Neural cell (in vitro differentiated cells): ENCODE data around the gene COL5A1.

Experiments
- POLR2AphosphoS5 ChIP-seq: IDR thresholded peaks from 2 replicates; pipeline ENCODE4 v1.6.1; 2012
- TAF1 ChIP-seq: IDR thresholded peaks from 2 replicates; pipeline ENCODE4 v1.6.1; 2012; ENCODE audit warnings: low read depth
- TF ChIP-seq, protein P1 (sequence below): fragments of 450-650 bp; IDR thresholded peaks from 2 replicates; pipeline ENCODE4 v1.5.1; 2014; ENCODE audit warnings: antibody characterized with exemption, mild to moderate bottlenecking, moderate library complexity; ENCODE audit not compliant: poor library complexity, severe bottlenecking

DNA sequence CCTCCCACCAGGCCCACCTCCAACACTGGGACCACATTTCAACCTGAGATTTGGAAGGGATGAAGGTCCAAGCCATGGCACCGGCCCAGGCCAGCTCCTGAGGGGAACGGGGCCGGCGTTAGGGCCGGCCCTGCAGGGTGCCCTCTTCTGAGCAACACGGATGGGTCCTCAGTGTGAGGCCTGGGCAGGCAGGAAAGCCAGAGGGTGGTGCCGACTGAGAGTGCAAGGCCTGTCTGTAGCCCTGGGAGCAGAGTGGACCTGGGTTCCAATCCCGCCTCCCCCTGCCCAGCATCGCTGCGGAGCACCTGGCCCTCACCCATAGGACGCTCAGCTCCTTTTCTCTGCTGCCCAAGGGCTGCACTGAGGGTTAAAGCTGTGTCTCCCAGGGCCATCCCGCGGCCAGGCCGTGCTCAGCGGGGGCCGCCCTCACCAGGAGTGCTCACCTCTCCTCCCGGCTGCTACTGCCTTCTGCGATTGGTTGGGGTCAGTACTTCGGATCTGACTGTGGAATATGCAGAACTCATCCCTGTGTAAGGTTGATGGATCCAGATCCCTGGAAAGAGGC lies 194.9 kb downstream of the COL5A1 start:
- TF ChIP-seq, protein P1, sequence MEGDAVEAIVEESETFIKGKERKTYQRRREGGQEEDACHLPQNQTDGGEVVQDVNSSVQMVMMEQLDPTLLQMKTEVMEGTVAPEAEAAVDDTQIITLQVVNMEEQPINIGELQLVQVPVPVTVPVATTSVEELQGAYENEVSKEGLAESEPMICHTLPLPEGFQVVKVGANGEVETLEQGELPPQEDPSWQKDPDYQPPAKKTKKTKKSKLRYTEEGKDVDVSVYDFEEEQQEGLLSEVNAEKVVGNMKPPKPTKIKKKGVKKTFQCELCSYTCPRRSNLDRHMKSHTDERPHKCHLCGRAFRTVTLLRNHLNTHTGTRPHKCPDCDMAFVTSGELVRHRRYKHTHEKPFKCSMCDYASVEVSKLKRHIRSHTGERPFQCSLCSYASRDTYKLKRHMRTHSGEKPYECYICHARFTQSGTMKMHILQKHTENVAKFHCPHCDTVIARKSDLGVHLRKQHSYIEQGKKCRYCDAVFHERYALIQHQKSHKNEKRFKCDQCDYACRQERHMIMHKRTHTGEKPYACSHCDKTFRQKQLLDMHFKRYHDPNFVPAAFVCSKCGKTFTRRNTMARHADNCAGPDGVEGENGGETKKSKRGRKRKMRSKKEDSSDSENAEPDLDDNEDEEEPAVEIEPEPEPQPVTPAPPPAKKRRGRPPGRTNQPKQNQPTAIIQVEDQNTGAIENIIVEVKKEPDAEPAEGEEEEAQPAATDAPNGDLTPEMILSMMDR = no peak
- TF ChIP-seq TAF1 (no peak), POLR2AphosphoS5 (no peak)
